T-helper 2 cell (primary cell): Measurements from ENCODE around the gene GBGT1.
A peak's percentile ranks its signal among the peaks of the same experiment; 100 is the strongest.
"Not testable (repeated sequence)": the region's sequence is repeated elsewhere in the genome, so short reads cannot be mapped to it uniquely, and the experiment has no call there.

Experiments
- DNase-seq, 5 experiments: peaks; one replicate each; pipeline versions ENCODE4 v3.0.0 to v3.0.0-alpha.2; 2012 to 2022

Gene GBGT1

GRCh38 chr9:133195029-133195428, 31.3 kb upstream of the GBGT1 start:
- DNase-seq, result no peak

- DNase-seq, result no peak
Observed at GRCh38 chr9:133194597-133194996, 30.9 kb upstream of the GBGT1 start.

GRCh38 chr9:133191989-133192388, 28.3 kb upstream of the GBGT1 start:
- DNase-seq, result no peak

GRCh38 chr9:133189826-133190225, 26.1 kb upstream of the GBGT1 start:
- no peak for DNase-seq

- DNase-seq, result no peak
Observed at GRCh38 chr9:133188843-133189180, 25.1 kb upstream of the GBGT1 start.

GRCh38 chr9:133188006-133188842, 24.5 kb upstream of the GBGT1 start:
- no peak for DNase-seq

- no peak for DNase-seq
Observed at GRCh38 chr9:133187561-133188005, 23.9 kb upstream of the GBGT1 start.

GRCh38 chr9:133186736-133187135, 23.0 kb upstream of the GBGT1 start:
- DNase-seq, result no peak

- peak in 2 of 5 experiments; percentile 52 to 57 for DNase-seq
Observed at GRCh38 chr9:133184971-133185370, 21.3 kb upstream of the GBGT1 start.

GRCh38 chr9:133182151-133182550, 18.4 kb upstream of the GBGT1 start:
- no peak for DNase-seq

- no peak for DNase-seq
Observed at GRCh38 chr9:133181561-133181960, 17.8 kb upstream of the GBGT1 start.

GRCh38 chr9:133180953-133181352, 17.2 kb upstream of the GBGT1 start:
- DNase-seq, result no peak

- DNase-seq, result no peak
Observed at GRCh38 chr9:133173056-133173455, 9.3 kb upstream of the GBGT1 start.

GRCh38 chr9:133171161-133171961, 7.6 kb upstream of the GBGT1 start:
- DNase-seq, result no peak

- no peak for DNase-seq
Observed at GRCh38 chr9:133170716-133171115, 7.0 kb upstream of the GBGT1 start.

GRCh38 chr9:133169687-133170086, 6.0 kb upstream of the GBGT1 start:
- DNase-seq, result not testable (repeated sequence)

- DNase-seq, result no peak
Observed at GRCh38 chr9:133169102-133169501, 5.4 kb upstream of the GBGT1 start.

GRCh38 chr9:133168432-133168831, 4.7 kb upstream of the GBGT1 start:
- no peak for DNase-seq

- no peak for DNase-seq
Observed at GRCh38 chr9:133167769-133168168, 4.1 kb upstream of the GBGT1 start.

GRCh38 chr9:133167096-133167730, 3.5 kb upstream of the GBGT1 start:
- no peak for DNase-seq

- no peak for DNase-seq
Observed at GRCh38 chr9:133166392-133166791, 2.7 kb upstream of the GBGT1 start.

- DNase-seq, result no peak
Observed at GRCh38 chr9:133165452-133165730, 1.7 kb upstream of the GBGT1 start.

GRCh38 chr9:133164191-133164590, 477 bp upstream of the GBGT1 start:
- DNase-seq, result no peak
